Subcutaneous abdominal adipose tissue (tissue), 5 donors: ENCODE results near the gene SLC26A2.

Experiments
- H3K27ac ChIP-seq: one replicate; pipeline ENCODE4 v1.7.0; 2013; ENCODE audit warnings: low read depth, mild to moderate bottlenecking, inconsistent platforms, low read length, moderate library complexity
- H3K27me3 ChIP-seq, 5 donors: one replicate each; pipeline ENCODE4 v1.7.0; 2013; ENCODE audit warnings: low read length in 5 of 5, inconsistent platforms in 1 of 5; ENCODE audit not compliant: control insufficient read depth in 5 of 5, insufficient read depth in 4 of 5
- H3K36me3 ChIP-seq, 5 donors: one replicate each; pipeline ENCODE4 v1.7.0; 2013; ENCODE audit warnings: low read length in 5 of 5; ENCODE audit not compliant: control insufficient read depth in 5 of 5, insufficient read depth in 5 of 5
- H3K4me1 ChIP-seq, 5 donors: one replicate each; pipeline ENCODE4 v1.7.0; 2013; ENCODE audit warnings: low read length in 5 of 5, mild to moderate bottlenecking in 3 of 5, moderate library complexity in 1 of 5; ENCODE audit not compliant: control insufficient read depth in 5 of 5, insufficient read depth in 5 of 5
- H3K4me3 ChIP-seq, 5 donors: one replicate each; pipeline ENCODE4 v1.7.0; 2013; ENCODE audit warnings: low read length in 5 of 5, low read depth in 1 of 5
- H3K9ac ChIP-seq, 5 donors: one replicate each; pipeline ENCODE4 v1.7.0; 2013; ENCODE audit warnings: low read length in 5 of 5, mild to moderate bottlenecking in 4 of 5, moderate library complexity in 3 of 5
- H3K9me3 ChIP-seq, 5 donors: one replicate each; pipeline ENCODE4 v1.7.0; 2013; ENCODE audit warnings: low read length in 5 of 5; ENCODE audit not compliant: control insufficient read depth in 5 of 5
- donor health status: healthy.
- donor health status: healthy.
- donor health status: healthy.
- donor health status: healthy.
- donor health status: healthy.

Gene SLC26A2

DNA sequence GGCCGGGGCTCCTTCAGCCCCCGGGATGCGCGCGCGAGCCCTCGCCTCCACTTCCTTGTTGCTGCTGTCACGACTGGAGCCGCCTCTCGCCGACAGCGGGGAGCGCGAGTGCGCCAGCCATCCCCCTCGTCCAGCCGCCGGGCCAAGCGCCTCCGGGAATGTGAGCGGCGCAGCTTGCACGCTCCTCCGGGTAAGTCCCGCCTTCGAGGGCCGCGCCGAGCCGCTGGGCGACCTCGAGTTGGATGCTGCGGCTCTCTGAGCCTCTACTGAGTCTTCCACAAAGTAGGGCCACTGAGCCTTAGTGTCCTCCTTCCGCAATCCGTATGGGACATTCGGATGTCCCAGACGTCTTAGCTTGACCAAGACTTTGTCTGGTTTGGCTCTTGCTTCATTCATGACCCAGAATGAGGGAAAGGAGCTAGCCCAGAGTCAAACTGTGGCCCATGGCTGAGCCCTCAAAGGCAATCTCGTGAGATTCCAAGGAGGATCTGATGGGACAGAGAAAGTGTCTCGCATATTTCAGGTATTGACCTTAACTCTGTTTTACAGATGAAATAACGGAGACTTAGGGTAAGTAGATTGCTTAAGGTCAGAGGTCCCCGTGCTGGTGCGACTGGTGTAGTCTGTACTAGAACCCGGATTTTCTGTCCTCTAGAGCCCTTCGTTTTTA is 40.6 kb downstream of the SLC26A2 start:
- Histone ChIP-seq H3K9me3 (no peaks in the 10 kb centered on the region), H3K4me3 (peak overlapping the region; percentile 82 to 98 (median 96)), H3K27ac (peak overlapping the region; percentile 88), H3K9ac (peak overlapping the region; percentile 84 to 97 (median 96)), H3K36me3 (peaks cover 5 to 19% (median 15%) of the 10 kb centered on the region in 5 donors), H3K4me1 (peaks cover 9 to 37% (median 34%) of the 10 kb centered on the region in 5 donors), H3K27me3 (no peaks in the 10 kb centered on the region)

- peak overlapping the region; percentile 82 to 98 (median 96) for H3K4me3 ChIP-seq
- peak overlapping the region; percentile 88 for H3K27ac ChIP-seq
Measured at GRCh38 chr5:150001660-150002486, 41.3 kb downstream of the SLC26A2 start.

GRCh38 chr5:150006318-150006717 is 45.8 kb downstream of the SLC26A2 start:
- Histone ChIP-seq H3K36me3 (peaks cover 35 to 58% (median 52%) of the 10 kb centered on the region in 5 donors), H3K4me1 (peaks cover 3 to 20% (median 18%) of the 10 kb centered on the region in 5 donors)

More at GRCh38 chr5:150001660-150002486, 41.3 kb downstream of the SLC26A2 start:
- Histone ChIP-seq H3K9ac (peak overlapping the region; percentile 84 to 97 (median 96)), H3K27me3 (no peaks in the 10 kb centered on the region), H3K36me3 (peaks cover 10 to 22% (median 19%) of the 10 kb centered on the region in 5 donors), H3K4me1 (peaks cover 9 to 37% (median 34%) of the 10 kb centered on the region in 5 donors), H3K9me3 (no peaks in the 10 kb centered on the region)

DNA sequence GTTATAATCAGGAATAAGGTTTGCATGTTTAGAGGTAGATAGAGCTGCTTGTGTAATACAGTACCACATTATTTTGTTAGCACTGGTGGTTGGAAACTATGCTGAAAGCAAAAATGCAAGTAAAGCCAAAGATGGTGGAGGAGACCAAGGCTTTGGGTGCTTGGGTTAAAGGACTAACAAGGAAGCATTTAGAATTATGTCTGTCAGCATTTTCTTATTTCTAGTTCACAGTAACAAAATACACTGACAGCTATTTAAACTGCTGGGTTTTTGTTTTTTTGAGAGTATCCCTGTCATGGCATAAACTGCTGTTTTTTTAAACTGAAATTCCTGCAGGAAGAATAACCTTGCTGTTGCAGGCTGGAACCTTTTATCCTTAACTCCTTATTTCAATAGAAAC is 46.5 kb downstream of the SLC26A2 start:
- peaks cover 37 to 61% (median 55%) of the 10 kb centered on the region in 5 donors for H3K36me3 ChIP-seq
- H3K4me3 ChIP-seq, result no peak overlapping the region
- H3K4me1 ChIP-seq, result peaks cover 3 to 12% (median 11%) of the 10 kb centered on the region in 5 donors
- no peaks in the 10 kb centered on the region for H3K9me3 ChIP-seq
- H3K27me3 ChIP-seq, result no peaks in the 10 kb centered on the region
- H3K27ac ChIP-seq, result no peak overlapping the region
- peak overlapping the region in 1 of 5 donors; percentile 57 for H3K9ac ChIP-seq

More at GRCh38 chr5:150006318-150006717, 45.8 kb downstream of the SLC26A2 start:
- H3K9ac ChIP-seq, result no peak overlapping the region
- H3K4me3 ChIP-seq, result no peak overlapping the region
- no peak overlapping the region for H3K27ac ChIP-seq
- H3K27me3 ChIP-seq, result no peaks in the 10 kb centered on the region
- H3K9me3 ChIP-seq, result no peaks in the 10 kb centered on the region

DNA sequence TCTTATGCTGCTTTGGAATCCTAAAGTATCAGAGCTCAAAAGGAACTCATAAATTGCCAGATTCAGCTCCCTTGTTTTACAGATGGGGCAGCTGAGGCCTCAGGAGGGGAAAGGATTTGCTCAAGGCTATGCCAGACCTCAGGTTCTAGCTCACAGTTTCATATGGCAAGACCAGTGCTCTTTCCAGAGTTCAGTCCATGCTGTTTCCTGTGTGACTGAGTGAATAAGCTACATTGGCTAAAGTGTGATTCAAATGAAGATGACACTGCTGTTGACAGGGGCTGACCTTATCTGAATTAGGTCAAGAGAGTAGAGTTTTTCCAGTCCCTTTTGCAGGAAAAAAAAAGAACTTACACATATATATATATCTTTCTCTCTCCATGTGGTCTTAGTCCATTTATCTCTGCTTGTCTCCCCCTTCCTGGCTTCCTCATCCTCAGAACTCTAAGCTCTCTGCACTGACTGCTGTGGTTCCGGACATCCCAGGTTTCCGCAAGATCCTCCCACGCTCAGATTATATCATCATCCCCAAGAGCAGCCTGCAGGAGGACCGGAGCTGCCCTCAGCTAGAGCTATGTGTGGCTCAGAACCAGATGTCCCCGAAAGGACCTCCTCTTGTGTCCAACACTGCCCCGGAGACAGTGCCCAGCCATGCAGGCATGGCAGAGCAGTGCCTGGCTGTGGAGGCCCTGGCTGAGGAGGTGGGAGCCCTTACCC is 49.3 kb downstream of the SLC26A2 start:
- Histone ChIP-seq H3K27me3 (no peaks in the 10 kb centered on the region), H3K9ac (no peak overlapping the region), H3K9me3 (no peaks in the 10 kb centered on the region), H3K4me1 (no peaks in the 10 kb centered on the region), H3K27ac (no peak overlapping the region), H3K4me3 (no peak overlapping the region), H3K36me3 (peaks cover 62 to 85% (median 79%) of the 10 kb centered on the region in 5 donors)

DNA sequence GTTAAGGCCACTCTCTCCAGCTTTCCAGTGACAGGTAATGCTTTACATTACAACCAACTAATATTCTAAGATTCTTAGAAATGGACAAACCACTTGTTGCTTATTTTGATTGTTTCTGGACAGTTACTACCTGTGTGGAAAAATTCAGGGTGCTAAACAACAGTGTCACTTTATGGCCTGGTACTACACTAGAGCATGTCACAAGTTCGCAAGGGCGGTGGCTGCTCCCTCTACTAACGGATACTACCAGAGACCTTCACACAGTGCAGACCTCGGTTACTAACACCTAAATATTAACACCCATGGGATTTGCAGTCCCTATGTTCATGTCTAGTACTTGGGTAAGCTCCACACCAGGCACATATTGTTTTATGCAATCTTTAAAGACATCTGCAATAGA is 53.4 kb downstream of the SLC26A2 start:
- no peak overlapping the region for H3K27ac ChIP-seq
- peaks cover 0 to 15% (median 0%) of the 10 kb centered on the region in 5 donors for H3K9me3 ChIP-seq
- no peaks in the 10 kb centered on the region for H3K27me3 ChIP-seq
- H3K4me1 ChIP-seq, result no peaks in the 10 kb centered on the region
- H3K4me3 ChIP-seq, result no peak overlapping the region
- H3K36me3 ChIP-seq, result peaks cover 75 to 86% (median 78%) of the 10 kb centered on the region in 5 donors
- no peak overlapping the region for H3K9ac ChIP-seq

DNA sequence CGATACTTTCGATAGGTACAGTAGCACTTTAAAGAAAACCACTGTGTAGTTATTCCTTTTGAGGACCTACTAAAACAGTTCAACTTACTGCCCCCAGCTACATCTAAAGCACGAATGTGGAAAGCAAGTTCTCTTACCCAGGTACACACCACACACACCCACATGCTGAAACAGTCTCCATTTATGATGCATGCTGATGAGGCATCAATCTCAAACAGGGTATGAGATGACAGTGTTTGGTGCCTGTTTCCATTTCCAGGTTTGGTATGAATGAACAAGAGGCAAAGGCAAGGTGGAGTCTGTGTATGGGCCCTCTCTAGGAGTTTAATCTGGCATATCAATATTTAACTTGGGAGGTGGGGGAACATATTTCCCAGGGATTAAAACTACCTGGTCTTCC is 53.9 kb downstream of the SLC26A2 start:
- no peak overlapping the region for H3K27ac ChIP-seq
- no peaks in the 10 kb centered on the region for H3K27me3 ChIP-seq
- peaks cover 0 to 15% (median 0%) of the 10 kb centered on the region in 5 donors for H3K9me3 ChIP-seq
- peaks cover 74 to 89% (median 81%) of the 10 kb centered on the region in 5 donors for H3K36me3 ChIP-seq
- H3K9ac ChIP-seq, result no peak overlapping the region
- no peaks in the 10 kb centered on the region for H3K4me1 ChIP-seq
- no peak overlapping the region for H3K4me3 ChIP-seq

- Histone ChIP-seq H3K4me1 (peaks cover 0 to 3% (median 0%) of the 10 kb centered on the region in 5 donors), H3K9ac (no peak overlapping the region), H3K27ac (no peak overlapping the region), H3K9me3 (peaks cover 0 to 15% (median 0%) of the 10 kb centered on the region in 5 donors), H3K27me3 (no peaks in the 10 kb centered on the region), H3K4me3 (no peak overlapping the region), H3K36me3 (peaks cover 76 to 89% (median 81%) of the 10 kb centered on the region in 5 donors)
Measured at GRCh38 chr5:150015415-150015814, 54.9 kb downstream of the SLC26A2 start.

GRCh38 chr5:150016537-150016936 is 56.0 kb downstream of the SLC26A2 start:
- H3K36me3 ChIP-seq, result peaks cover 72 to 90% (median 81%) of the 10 kb centered on the region in 5 donors
- H3K9ac ChIP-seq, result no peak overlapping the region
- H3K9me3 ChIP-seq, result peaks cover 0 to 15% (median 0%) of the 10 kb centered on the region in 5 donors
- no peak overlapping the region for H3K27ac ChIP-seq
- no peak overlapping the region for H3K4me3 ChIP-seq
- peaks cover 0 to 11% (median 0%) of the 10 kb centered on the region in 5 donors for H3K4me1 ChIP-seq
- H3K27me3 ChIP-seq, result no peaks in the 10 kb centered on the region
